Measurements from ENCODE around the gene ABCB6.
A peak's percentile ranks its signal among the peaks of the same experiment; 100 is the strongest.

Gene ABCB6

DNA sequence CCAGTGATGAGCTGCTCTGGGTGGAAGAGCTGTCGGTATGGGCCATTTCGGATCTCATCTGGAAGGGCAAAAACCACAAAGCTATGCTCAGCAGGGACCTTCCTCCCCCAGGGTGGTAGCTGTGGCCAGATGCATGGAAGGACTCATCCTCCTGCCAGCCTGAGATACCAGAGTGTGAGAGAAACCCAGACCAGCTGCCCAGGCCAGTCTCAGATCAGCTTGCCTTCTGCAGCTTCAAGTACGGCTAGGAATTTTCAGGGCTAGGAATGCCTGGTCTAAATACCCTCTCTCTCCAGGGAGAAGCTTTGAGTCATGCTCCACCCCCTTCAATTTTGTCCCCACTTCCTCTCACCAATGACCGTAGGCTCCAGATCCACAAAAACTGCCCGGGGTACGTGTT lies 32.9 kb upstream of the ABCB6 start:
- Histone ChIP-seq H3K9me3 (ENCODE audit: severe bottlenecking) (no peaks in the 10 kb centered on the region), H3K27me3 (ENCODE audit: insufficient read depth, low read depth, severe bottlenecking) (peaks cover 3% of the 10 kb centered on the region), H3K36me3 (peaks cover 49% of the 10 kb centered on the region), H3K4me3 (ENCODE audit: low read depth, low read length) (peak overlapping the region; percentile 66), H3K27ac (peak overlapping the region; percentile 96)
- DNase-seq, result no peak
- TF ChIP-seq, protein P1, sequence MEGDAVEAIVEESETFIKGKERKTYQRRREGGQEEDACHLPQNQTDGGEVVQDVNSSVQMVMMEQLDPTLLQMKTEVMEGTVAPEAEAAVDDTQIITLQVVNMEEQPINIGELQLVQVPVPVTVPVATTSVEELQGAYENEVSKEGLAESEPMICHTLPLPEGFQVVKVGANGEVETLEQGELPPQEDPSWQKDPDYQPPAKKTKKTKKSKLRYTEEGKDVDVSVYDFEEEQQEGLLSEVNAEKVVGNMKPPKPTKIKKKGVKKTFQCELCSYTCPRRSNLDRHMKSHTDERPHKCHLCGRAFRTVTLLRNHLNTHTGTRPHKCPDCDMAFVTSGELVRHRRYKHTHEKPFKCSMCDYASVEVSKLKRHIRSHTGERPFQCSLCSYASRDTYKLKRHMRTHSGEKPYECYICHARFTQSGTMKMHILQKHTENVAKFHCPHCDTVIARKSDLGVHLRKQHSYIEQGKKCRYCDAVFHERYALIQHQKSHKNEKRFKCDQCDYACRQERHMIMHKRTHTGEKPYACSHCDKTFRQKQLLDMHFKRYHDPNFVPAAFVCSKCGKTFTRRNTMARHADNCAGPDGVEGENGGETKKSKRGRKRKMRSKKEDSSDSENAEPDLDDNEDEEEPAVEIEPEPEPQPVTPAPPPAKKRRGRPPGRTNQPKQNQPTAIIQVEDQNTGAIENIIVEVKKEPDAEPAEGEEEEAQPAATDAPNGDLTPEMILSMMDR (IDR thresholded peaks at IDR 0.05; ENCODE audit: low read depth, low read length), result no peak

DNA sequence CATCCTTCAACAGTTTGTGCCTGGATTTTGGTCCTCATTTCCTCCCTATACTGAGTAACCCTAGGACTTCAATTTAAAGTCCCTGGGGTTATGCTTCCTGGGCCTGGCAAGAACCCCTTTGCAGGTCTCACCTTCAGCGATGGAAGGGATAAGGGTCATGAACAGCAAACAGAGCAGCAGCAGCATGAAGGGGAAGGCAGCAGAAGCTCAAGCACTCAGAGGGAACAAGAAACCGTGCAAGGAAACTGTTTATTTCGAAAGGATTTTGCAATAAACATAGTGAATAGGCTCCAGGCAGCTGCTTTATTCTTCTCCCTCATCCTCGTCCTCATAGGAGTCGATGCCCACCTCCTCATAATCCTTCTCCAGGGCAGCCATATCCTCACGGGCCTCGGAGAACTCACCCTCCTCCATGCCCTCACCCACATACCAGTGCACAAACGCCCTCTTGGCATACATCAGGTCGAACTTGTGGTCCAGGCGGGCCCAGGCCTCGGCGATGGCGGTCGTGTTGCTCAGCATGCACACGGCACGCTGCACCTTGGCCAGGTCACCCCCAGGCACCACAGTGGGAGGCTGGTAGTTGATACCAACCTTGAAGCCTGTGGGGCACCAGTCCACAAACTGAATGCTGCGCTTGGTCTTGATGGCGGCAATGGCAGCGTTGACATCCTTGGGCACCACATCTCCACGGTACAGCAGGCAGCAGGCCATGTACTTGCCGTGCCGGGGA lies 31.5 kb upstream of the ABCB6 start:
- peaks cover 3% of the 10 kb centered on the region for H3K27me3 ChIP-seq (ENCODE audit: insufficient read depth, low read depth, severe bottlenecking)
- H3K4me3 ChIP-seq (ENCODE audit: low read depth, low read length), result no peak overlapping the region
- peaks cover 49% of the 10 kb centered on the region for H3K36me3 ChIP-seq
- peak overlapping the region; percentile 53 for H3K27ac ChIP-seq
- no peaks in the 10 kb centered on the region for H3K9me3 ChIP-seq (ENCODE audit: severe bottlenecking)
- TF ChIP-seq, protein P1 (IDR thresholded peaks at IDR 0.05; ENCODE audit: low read depth, low read length), result no peak
- no peak for DNase-seq

GRCh38 chr2:219249203-219249980 lies 30.6 kb upstream of the ABCB6 start:
- H3K36me3 ChIP-seq, result peaks cover 49% of the 10 kb centered on the region
- TF ChIP-seq, protein P1 (IDR thresholded peaks at IDR 0.05; ENCODE audit: low read depth, low read length), result no peak
- no peaks in the 10 kb centered on the region for H3K9me3 ChIP-seq (ENCODE audit: severe bottlenecking)
- peak overlapping the region; percentile 53 for H3K27ac ChIP-seq
- DNase-seq, result peak; percentile 26
- peaks cover under 1% of the 10 kb centered on the region for H3K27me3 ChIP-seq (ENCODE audit: insufficient read depth, low read depth, severe bottlenecking)
- H3K4me3 ChIP-seq (ENCODE audit: low read depth, low read length), result no peak overlapping the region

DNA sequence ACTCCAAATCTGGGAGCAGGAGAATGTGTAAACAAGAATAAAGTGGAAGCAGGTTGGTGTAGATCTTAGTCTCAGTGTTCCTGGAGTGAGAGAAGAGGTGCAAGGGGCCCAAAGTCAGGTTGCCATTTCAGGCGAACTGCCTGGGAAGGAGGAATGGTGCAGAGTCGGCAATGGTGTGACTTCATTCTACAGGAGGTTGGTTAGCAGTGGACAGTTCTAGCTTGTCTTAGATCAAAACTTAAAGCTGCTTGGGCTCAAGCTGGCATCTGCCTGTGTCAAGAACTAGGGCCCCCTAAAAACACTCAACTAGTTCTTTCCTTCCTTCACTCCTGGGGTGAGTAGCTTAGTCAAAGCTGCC lies 30.1 kb upstream of the ABCB6 start:
- TF ChIP-seq, protein P1 (IDR thresholded peaks at IDR 0.05; ENCODE audit: low read depth, low read length), result no peak
- Histone ChIP-seq H3K36me3 (peaks cover 49% of the 10 kb centered on the region), H3K27ac (peak overlapping the region; percentile 53), H3K27me3 (ENCODE audit: insufficient read depth, low read depth, severe bottlenecking) (no peaks in the 10 kb centered on the region), H3K9me3 (ENCODE audit: severe bottlenecking) (no peaks in the 10 kb centered on the region), H3K4me3 (ENCODE audit: low read depth, low read length) (no peak overlapping the region)
- no peak for DNase-seq

GRCh38 chr2:219247678-219248642 lies 29.2 kb upstream of the ABCB6 start:
- H3K9me3 ChIP-seq (ENCODE audit: severe bottlenecking), result no peaks in the 10 kb centered on the region
- H3K27me3 ChIP-seq (ENCODE audit: insufficient read depth, low read depth, severe bottlenecking), result no peaks in the 10 kb centered on the region
- DNase-seq, result no peak
- peaks cover 49% of the 10 kb centered on the region for H3K36me3 ChIP-seq
- no peak overlapping the region for H3K27ac ChIP-seq
- TF ChIP-seq, protein P1 (IDR thresholded peaks at IDR 0.05; ENCODE audit: low read depth, low read length), result peak; percentile 26; the same call in 1 of the 2 replicates
- H3K4me3 ChIP-seq (ENCODE audit: low read depth, low read length), result no peak overlapping the region
